ENCODE results near the gene RAB3C.

DNA sequence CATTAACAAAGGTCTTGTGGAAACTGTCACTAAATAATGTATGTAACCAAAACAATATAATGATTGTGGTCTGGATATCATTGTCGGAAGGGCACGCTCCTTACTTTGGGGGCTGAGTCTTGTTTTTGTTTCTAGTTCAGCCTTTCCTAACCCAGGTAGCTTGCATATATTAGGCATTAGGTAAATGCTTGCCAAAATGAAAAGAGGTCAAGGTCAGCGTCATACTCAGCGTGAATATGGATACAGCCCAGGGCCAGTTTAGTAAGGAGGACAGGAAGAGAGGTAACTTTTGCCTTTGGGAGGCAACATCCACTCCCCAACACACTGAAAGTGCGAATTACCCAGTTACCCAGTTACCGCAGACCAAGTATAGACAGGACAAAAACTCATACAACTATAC, 171.4 kb downstream of the RAB3C start:
- TF ChIP-seq, protein P1, sequence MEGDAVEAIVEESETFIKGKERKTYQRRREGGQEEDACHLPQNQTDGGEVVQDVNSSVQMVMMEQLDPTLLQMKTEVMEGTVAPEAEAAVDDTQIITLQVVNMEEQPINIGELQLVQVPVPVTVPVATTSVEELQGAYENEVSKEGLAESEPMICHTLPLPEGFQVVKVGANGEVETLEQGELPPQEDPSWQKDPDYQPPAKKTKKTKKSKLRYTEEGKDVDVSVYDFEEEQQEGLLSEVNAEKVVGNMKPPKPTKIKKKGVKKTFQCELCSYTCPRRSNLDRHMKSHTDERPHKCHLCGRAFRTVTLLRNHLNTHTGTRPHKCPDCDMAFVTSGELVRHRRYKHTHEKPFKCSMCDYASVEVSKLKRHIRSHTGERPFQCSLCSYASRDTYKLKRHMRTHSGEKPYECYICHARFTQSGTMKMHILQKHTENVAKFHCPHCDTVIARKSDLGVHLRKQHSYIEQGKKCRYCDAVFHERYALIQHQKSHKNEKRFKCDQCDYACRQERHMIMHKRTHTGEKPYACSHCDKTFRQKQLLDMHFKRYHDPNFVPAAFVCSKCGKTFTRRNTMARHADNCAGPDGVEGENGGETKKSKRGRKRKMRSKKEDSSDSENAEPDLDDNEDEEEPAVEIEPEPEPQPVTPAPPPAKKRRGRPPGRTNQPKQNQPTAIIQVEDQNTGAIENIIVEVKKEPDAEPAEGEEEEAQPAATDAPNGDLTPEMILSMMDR (conservative IDR thresholded peaks at IDR 0.05): no peak
- no peak for TF ChIP-seq ZFX (IDR thresholded peaks at IDR 0.05)
